CMK (cell line): ENCODE results near the gene ZNF451.
"Not testable (repeated sequence)": the region's sequence is repeated elsewhere in the genome, so short reads cannot be mapped to it uniquely, and the experiment has no call there.

ENCODE experiments used
- DNase-seq: peaks from one replicate; pipeline ENCODE4 v3.0.0-alpha.2; 2010; ENCODE audit warnings: low read depth

Gene ZNF451

GRCh38 chr6:57089687-57090457, at the start of gene ZNF451:
Gene ZNF451 (plus strand): TSS chr6:57090188. CDS start chr6:57090254, 66 bp downstream.
- DNase-seq, result peak; percentile 87

GRCh38 chr6:57044061-57044460, 45.9 kb upstream of the ZNF451 start:
- not testable (repeated sequence) for DNase-seq

- DNase-seq, result no peak
Observed at GRCh38 chr6:57044568-57044967, 45.4 kb upstream of the ZNF451 start.

- peak; percentile 70 for DNase-seq
Observed at GRCh38 chr6:57046332-57047256, 43.4 kb upstream of the ZNF451 start, which contains the start of gene KIAA1586. Gene KIAA1586 (plus strand): TSS chr6:57046693. CDS start chr6:57046756, 63 bp downstream.

- DNase-seq, result not testable (repeated sequence)
Observed at GRCh38 chr6:57047257-57047585, 42.8 kb upstream of the ZNF451 start.

- not testable (repeated sequence) for DNase-seq
Observed at GRCh38 chr6:57047859-57048258, 42.1 kb upstream of the ZNF451 start.

- no peak for DNase-seq
Observed at GRCh38 chr6:57048577-57048976, 41.4 kb upstream of the ZNF451 start.

GRCh38 chr6:57063847-57064246, 26.1 kb upstream of the ZNF451 start:
- DNase-seq, result no peak

- DNase-seq, result no peak
Observed at GRCh38 chr6:57064809-57065208, 25.2 kb upstream of the ZNF451 start.

- DNase-seq, result no peak
Observed at GRCh38 chr6:57068061-57068460, 21.9 kb upstream of the ZNF451 start.

GRCh38 chr6:57069228-57069627, 20.8 kb upstream of the ZNF451 start:
- no peak for DNase-seq

GRCh38 chr6:57069920-57070331, 20.1 kb upstream of the ZNF451 start:
- DNase-seq, result no peak

- DNase-seq, result no peak
Observed at GRCh38 chr6:57072108-57072507, 17.9 kb upstream of the ZNF451 start.

- DNase-seq, result no peak
Observed at GRCh38 chr6:57074383-57074782, 15.6 kb upstream of the ZNF451 start.

GRCh38 chr6:57075092-57075491, 14.9 kb upstream of the ZNF451 start:
- no peak for DNase-seq

GRCh38 chr6:57078531-57079207, 11.3 kb upstream of the ZNF451 start:
- DNase-seq, result no peak

- no peak for DNase-seq
Observed at GRCh38 chr6:57085471-57085870, 4.5 kb upstream of the ZNF451 start.

- DNase-seq, result no peak
Observed at GRCh38 chr6:57086843-57087242, 3.1 kb upstream of the ZNF451 start.

GRCh38 chr6:57087916-57088315, 2.1 kb upstream of the ZNF451 start:
- no peak for DNase-seq

- DNase-seq, result no peak
Observed at GRCh38 chr6:57089265-57089664, 723 bp upstream of the ZNF451 start.

- DNase-seq, result not testable (repeated sequence)
Observed at GRCh38 chr6:57090458-57091067, 575 bp downstream of the ZNF451 start.

- not testable (repeated sequence) for DNase-seq
Observed at GRCh38 chr6:57091375-57091774, 1.4 kb downstream of the ZNF451 start.
